ENCODE measurements around the gene TUSC2.

Gene TUSC2

GRCh38 chr3:50358911-50359759, 31.1 kb upstream of the TUSC2 start, which contains the start of gene TMEM115:
TMEM115 (minus strand) TSS chr3:50359521; CDS start chr3:50359063, 458 bp downstream.
- peak; percentile 97 for DNase-seq (ENCODE audit: low spot score)
- no peak for TF ChIP-seq CTCF (IDR thresholded peaks at IDR 0.05; ENCODE audit: extremely low read depth, missing control alignments)

DNA sequence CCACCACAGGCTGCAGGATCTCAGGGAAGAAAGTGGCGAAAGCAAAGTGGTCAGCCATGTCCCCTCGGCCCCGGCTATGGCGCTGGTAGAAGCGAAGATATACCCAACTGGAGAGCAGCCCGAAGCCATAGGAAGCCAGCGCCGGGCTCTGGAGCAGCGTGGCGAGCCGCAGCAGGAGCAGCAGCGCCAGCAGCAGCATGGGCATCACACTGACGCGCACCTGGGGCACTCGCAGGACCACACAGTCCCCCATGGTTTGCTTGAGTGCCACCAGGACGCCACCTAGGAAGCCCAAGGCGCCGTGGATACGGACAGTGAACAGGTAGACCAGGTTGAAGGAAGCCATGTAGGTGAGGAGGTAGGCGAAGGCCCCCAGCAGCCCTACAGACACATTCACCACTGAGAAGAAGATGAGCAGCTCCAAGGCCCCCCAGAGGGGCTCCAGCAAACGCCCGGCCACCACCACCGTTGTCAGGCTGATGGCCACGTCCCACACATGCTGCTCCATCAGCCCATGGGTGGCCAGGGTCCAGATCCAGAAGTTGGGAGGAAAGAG, 30.4 kb upstream of the TUSC2 start:
- no peak for DNase-seq (ENCODE audit: low spot score)
- TF ChIP-seq CTCF (IDR thresholded peaks at IDR 0.05; ENCODE audit: extremely low read depth, missing control alignments) = no peak

- no peak for TF ChIP-seq CTCF (IDR thresholded peaks at IDR 0.05; ENCODE audit: extremely low read depth, missing control alignments)
- no peak for DNase-seq (ENCODE audit: low spot score)
Measured at GRCh38 chr3:50357481-50357880, 29.5 kb upstream of the TUSC2 start.

DNA sequence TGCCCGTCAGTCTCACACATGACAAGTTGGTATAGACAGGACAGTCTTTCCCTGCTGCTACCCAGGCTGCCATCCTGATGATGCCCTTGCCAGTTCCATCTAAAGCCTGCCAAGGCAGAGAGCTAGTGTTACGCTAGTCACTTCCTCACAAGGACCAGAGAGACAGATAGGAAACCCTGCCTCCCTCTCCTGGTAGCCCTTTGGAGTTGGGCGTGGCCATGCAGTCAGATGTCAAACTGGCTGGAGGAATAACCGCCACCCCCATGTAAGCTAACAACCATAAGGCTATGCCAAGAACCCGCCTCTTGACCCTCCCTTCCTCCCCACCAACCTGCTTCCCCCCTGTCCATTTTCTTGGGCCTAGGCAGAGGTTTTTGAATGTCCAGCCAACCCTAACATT, 28.5 kb upstream of the TUSC2 start:
- no peak for DNase-seq (ENCODE audit: low spot score)
- TF ChIP-seq CTCF (IDR thresholded peaks at IDR 0.05; ENCODE audit: extremely low read depth, missing control alignments) = no peak

GRCh38 chr3:50355829-50356552, 28.0 kb upstream of the TUSC2 start:
- DNase-seq (ENCODE audit: low spot score) = no peak
- TF ChIP-seq CTCF (IDR thresholded peaks at IDR 0.05; ENCODE audit: extremely low read depth, missing control alignments) = no peak

DNA sequence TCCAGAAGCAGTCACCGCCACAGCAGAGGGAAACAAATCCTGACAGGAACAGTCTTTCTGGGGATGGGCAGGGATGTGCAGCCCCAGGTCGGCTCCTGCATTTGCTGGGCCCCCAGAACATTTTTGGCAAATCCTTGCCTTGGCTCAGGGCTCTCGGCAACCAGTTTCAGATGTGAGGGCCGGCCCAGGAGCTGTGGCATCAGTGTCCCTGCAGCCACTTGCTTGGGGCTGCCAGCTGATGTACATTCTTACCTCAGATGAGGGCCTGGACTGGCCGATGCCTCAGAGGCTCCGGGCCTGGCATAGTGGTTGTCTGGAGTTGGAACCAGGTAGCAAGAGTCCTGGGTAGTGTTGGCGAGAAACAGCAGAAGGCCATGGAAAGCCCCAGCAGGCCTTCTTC, 26.8 kb upstream of the TUSC2 start:
- DNase-seq (ENCODE audit: low spot score) = no peak
- TF ChIP-seq CTCF (IDR thresholded peaks at IDR 0.05; ENCODE audit: extremely low read depth, missing control alignments) = no peak

Measured in GM20000 (cell line).